ENCODE results near the gene RANBP1. TPM values are rescaled to one million over a fixed set of nuclear protein-coding genes. Genes with fewer than 3 reads are reported as not detected.

The RANBP1 gene
- total and polyA plus RNA-seq, 2 of the 13 experiments (the other 11 are each of a cell fraction or from before 2014, with no cell fraction given), result 181 to 492 TPM

- no TSS peak for BruUV-seq (replicated peaks)
- H3K9me3 ChIP-seq (ENCODE audit: low read length), result no peaks in the 10 kb centered on the region
Measured at GRCh38 chr22:20143883-20144665, 28.2 kb downstream of the RANBP1 start.

More at GRCh38 chr22:20143883-20144665, 28.2 kb downstream of the RANBP1 start:
- TF ChIP-seq RAD51 (IDR thresholded peaks at IDR 0.05; ENCODE audit: borderline replicate concordance) (no peak), ZBTB34 (CRISPR knock-in tag; IDR thresholded peaks at IDR 0.05) (no peak), TFDP1 (CRISPR knock-in tag; IDR thresholded peaks at IDR 0.05; ENCODE audit: borderline replicate concordance) (no peak), FOXJ3 (CRISPR knock-in tag; IDR thresholded peaks at IDR 0.05; ENCODE audit: borderline replicate concordance) (no peak), ZFP90 (CRISPR knock-in tag; IDR thresholded peaks at IDR 0.05; ENCODE audit: borderline replicate concordance) (no peak), ZEB1 (IDR thresholded peaks at IDR 0.05; ENCODE audit: insufficient replicate concordance, low read depth) (no peak), MAFF (IDR thresholded peaks at IDR 0.05; ENCODE audit: low read depth, low read length) (no peak), POGK (CRISPR knock-in tag; conservative IDR thresholded peaks at IDR 0.05) (no peak), FOXO1 (CRISPR knock-in tag; IDR thresholded peaks at IDR 0.05) (no peak), BCLAF1 (IDR thresholded peaks at IDR 0.05) (no peak)
- no peaks in the 10 kb centered on the region for H3K27me3 ChIP-seq (ENCODE audit: control insufficient read depth in 1 of 2, insufficient read depth in 2 of 2, low read length in 2 of 2)
- ChIA-PET POLR2A (no interaction called here), CTCF (ENCODE audit: low intra/inter-chr PET ratio, low total read pairs) (no interaction called here)
- ATAC-seq (no peak), DNase-seq (ENCODE audit: low spot score) (no peak), FAIRE-seq (no peak)
- intact Hi-C loops (cut with micrococcal nuclease; ENCODE audit: unreplicated experiment), result no loop called here
- in situ Hi-C loops (cut with HindIII; ENCODE audit: extremely low pct_ligation_motif_present, low pct_unique_long_range_greater_than_20kb), result no loop called here
- H2AFZ ChIP-seq (ENCODE audit: low read length), result no peak overlapping the region
- H3K4me3 ChIP-seq (replicated peaks in 1 of 3; ENCODE audit: insufficient read depth in 1 of 3, low read depth in 2 of 3, low read length in 3 of 3), result no peak overlapping the region
- no peaks in the 10 kb centered on the region for H3K79me2 ChIP-seq (ENCODE audit: insufficient read depth, low read length)
- 0 out of 2 replicates have a peak, but pooled peaks cover 12% of the 10 kb centered on the region for H3K4me1 ChIP-seq (ENCODE audit: insufficient read depth, low read length)
- no peak overlapping the region for H3K9ac ChIP-seq (ENCODE audit: insufficient read depth, low read depth, low read length)
- no peak overlapping the region for H3K27ac ChIP-seq (ENCODE audit: extremely low read length, insufficient read depth, low read length)
- H3K4me2 ChIP-seq (ENCODE audit: low read depth, low read length), result no peak overlapping the region
- H3K36me3 ChIP-seq (replicated peaks in 1 of 2; ENCODE audit: control insufficient read depth in 1 of 2, insufficient read depth in 2 of 2, low read length in 2 of 2), result peaks cover 1 to 5% of the 10 kb centered on the region in 2 experiments; a peak in 2 of 5 replicates
- WGBS (ENCODE audit: low lambda C conversion rate), result 97% methylated on average over 5 of the region's 19 CpGs
- H4K20me1 ChIP-seq (ENCODE audit: insufficient read depth, low read length), result 0 out of 2 replicates have a peak, but pooled peaks cover 6% of the 10 kb centered on the region
